Activated T-cell treated with anti-CD3 and anti-CD28 coated beads, Interleukin-2, amount 50 U/mL, for 24 hours (primary cell): ENCODE measurements around the gene GOSR2.
"Not testable (repeated sequence)": the region's sequence is repeated elsewhere in the genome, so short reads cannot be mapped to it uniquely, and the experiment has no call there.

ENCODE experiments used
- DNase-seq: peaks from one replicate; pipeline ENCODE4 v3.0.0-alpha.2; 2020
- H3K27ac Mint-ChIP-seq: 2 replicates; pipeline ENCODE4 v1.8.0; 2020; ENCODE audit warnings: mild to moderate bottlenecking, mixed read lengths
- H3K27me3 Mint-ChIP-seq: 2 replicates; pipeline ENCODE4 v1.8.0; 2020; ENCODE audit warnings: mixed read lengths
- H3K36me3 Mint-ChIP-seq: 2 replicates; pipeline ENCODE4 v1.8.0; 2020; ENCODE audit warnings: low read depth, mixed read lengths
- H3K4me1 Mint-ChIP-seq: 2 replicates; pipeline ENCODE4 v1.8.0; 2020; ENCODE audit warnings: low read depth, mixed read lengths
- H3K4me3 Mint-ChIP-seq: 2 replicates; pipeline ENCODE4 v1.8.0; 2020; ENCODE audit warnings: mild to moderate bottlenecking, moderate library complexity, mixed read lengths
- H3K9me3 Mint-ChIP-seq: 2 replicates; pipeline ENCODE4 v1.8.0; 2020; ENCODE audit warnings: mixed read lengths

The GOSR2 gene

DNA sequence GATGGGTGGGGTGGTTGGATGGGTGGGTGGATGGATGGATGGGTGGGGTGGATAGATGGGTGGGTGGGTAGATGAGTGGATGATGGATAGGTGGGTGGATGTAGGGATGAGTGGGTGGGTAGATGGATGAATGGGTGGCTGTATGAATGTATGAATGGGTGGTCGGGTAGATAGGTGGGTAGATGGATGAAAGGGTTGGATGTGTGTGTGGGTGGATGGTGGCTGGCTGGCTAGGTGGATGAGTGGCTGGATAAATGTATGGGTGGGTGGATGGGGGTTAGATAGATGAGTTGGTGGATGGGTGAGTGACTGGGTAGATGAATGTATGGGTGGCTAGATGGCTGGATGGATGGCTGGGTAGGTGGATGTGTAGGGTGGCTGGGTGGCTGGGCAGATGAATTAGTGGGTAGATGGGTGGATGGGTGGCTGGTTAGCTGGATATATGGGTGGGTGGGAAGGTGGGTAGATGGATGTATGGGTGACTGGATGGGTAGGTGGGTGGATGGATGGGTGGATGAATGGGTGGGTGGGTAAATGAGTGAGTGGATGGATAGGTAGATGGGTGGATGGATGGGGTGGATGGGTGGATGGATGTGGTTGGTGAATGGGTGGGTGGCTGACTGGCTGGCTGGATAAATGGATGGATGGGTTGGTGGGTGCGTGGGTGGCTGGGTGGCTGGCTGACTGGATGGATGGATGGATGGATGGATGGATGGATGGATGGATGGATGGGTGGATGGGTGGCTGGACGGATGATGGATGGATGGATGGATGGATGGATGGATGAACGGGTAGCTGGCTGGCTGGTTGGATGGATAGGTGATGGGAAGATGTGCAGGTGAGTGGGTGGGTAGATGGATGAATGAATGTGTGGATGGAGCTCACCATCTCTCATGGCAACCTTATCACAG, 18.9 kb upstream of the GOSR2 start:
- Mint-ChIP-seq H3K27me3 (peaks cover 2% of the 10 kb centered on the region), H3K4me1 (peaks cover 4% of the 10 kb centered on the region), H3K4me3 (no peak overlapping the region)

GRCh38 chr17:46908068-46908737, 14.8 kb upstream of the GOSR2 start:
- Mint-ChIP-seq H3K4me1 (peaks cover 4% of the 10 kb centered on the region), H3K9me3 (no peaks in the 10 kb centered on the region), H3K27me3 (peaks cover 6% of the 10 kb centered on the region), H3K36me3 (no peaks in the 10 kb centered on the region), H3K4me3 (no peak overlapping the region), H3K27ac (no peak overlapping the region)
- no peak for DNase-seq

More for the DNA sequence above, 18.9 kb upstream of the GOSR2 start:
- no peak overlapping the region for H3K27ac Mint-ChIP-seq
- no peaks in the 10 kb centered on the region for H3K36me3 Mint-ChIP-seq
- no peaks in the 10 kb centered on the region for H3K9me3 Mint-ChIP-seq
- no peak for DNase-seq

- peaks cover 4% of the 10 kb centered on the region for H3K4me1 Mint-ChIP-seq
- no peak for DNase-seq
- H3K36me3 Mint-ChIP-seq, result no peaks in the 10 kb centered on the region
- H3K4me3 Mint-ChIP-seq, result no peak overlapping the region
- no peak overlapping the region for H3K27ac Mint-ChIP-seq
- no peaks in the 10 kb centered on the region for H3K9me3 Mint-ChIP-seq
- peaks cover 6% of the 10 kb centered on the region for H3K27me3 Mint-ChIP-seq
These were observed 12.6 kb upstream of the GOSR2 start for GRCh38 chr17:46910179-46910927.

GRCh38 chr17:46911311-46911710, 11.6 kb upstream of the GOSR2 start:
- H3K9me3 Mint-ChIP-seq, result no peaks in the 10 kb centered on the region

GRCh38 chr17:46915596-46915995, 7.4 kb upstream of the GOSR2 start:
- H3K4me1 Mint-ChIP-seq, result no peaks in the 10 kb centered on the region
- no peaks in the 10 kb centered on the region for H3K9me3 Mint-ChIP-seq
- H3K27me3 Mint-ChIP-seq, result no peaks in the 10 kb centered on the region
- no peak overlapping the region for H3K4me3 Mint-ChIP-seq
- peaks cover 3% of the 10 kb centered on the region for H3K36me3 Mint-ChIP-seq
- DNase-seq, result no peak
- no peak overlapping the region for H3K27ac Mint-ChIP-seq

More at GRCh38 chr17:46911311-46911710, 11.6 kb upstream of the GOSR2 start:
- Mint-ChIP-seq H3K27ac (no peak overlapping the region), H3K4me3 (no peak overlapping the region), H3K36me3 (peaks cover 3% of the 10 kb centered on the region), H3K4me1 (no peaks in the 10 kb centered on the region), H3K27me3 (peaks cover 4% of the 10 kb centered on the region)
- DNase-seq, result no peak

DNA sequence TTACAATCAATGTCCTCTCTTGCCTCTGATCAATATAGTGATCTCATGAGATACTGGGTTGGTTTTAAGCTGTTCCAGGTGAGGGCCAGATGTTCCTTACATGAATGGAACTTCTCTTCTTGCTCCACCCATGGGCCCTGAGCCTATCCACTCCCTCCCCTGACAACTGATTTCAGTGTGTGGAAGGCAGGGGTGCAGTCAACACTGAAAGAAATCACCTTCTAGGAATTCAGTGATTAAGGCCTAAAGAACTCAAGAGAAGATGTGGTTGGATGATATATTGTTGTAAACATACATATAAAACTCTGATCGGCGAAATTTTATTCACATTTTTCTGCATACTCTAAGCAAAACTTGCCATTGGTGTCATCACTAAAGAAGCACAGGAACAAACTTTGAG, 6.7 kb upstream of the GOSR2 start:
- no peak overlapping the region for H3K27ac Mint-ChIP-seq
- no peak overlapping the region for H3K4me3 Mint-ChIP-seq
- no peaks in the 10 kb centered on the region for H3K4me1 Mint-ChIP-seq
- DNase-seq, result no peak
- no peaks in the 10 kb centered on the region for H3K27me3 Mint-ChIP-seq
- H3K9me3 Mint-ChIP-seq, result no peaks in the 10 kb centered on the region
- H3K36me3 Mint-ChIP-seq, result peaks cover 3% of the 10 kb centered on the region

- no peaks in the 10 kb centered on the region for H3K9me3 Mint-ChIP-seq
These were observed 6.3 kb upstream of the GOSR2 start for GRCh38 chr17:46916623-46917022.

DNA sequence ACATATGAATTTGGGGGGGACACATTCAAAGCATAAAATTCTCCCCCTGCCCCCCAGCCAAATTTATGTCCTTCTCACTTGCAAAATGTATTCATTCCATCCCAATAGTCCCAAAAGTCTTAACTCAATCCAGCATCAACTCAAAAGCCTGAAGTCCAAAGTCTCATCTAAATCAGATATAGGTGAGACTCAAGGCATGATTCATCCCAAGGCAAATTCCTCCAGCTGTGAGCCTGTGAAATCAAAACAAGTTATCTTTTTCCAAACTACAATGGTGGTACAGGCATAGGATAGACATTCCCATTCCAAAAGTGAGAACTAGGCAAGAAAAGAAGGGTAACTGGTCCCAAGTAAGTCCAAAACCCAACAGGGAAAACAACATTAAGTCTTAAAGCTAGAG, 5.9 kb upstream of the GOSR2 start:
- no peak for DNase-seq
- Mint-ChIP-seq H3K27ac (no peak overlapping the region), H3K4me3 (no peak overlapping the region), H3K4me1 (peaks cover 3% of the 10 kb centered on the region), H3K27me3 (no peaks in the 10 kb centered on the region), H3K9me3 (no peaks in the 10 kb centered on the region), H3K36me3 (peaks cover 3% of the 10 kb centered on the region)

More at GRCh38 chr17:46916623-46917022, 6.3 kb upstream of the GOSR2 start:
- H3K27me3 Mint-ChIP-seq, result no peaks in the 10 kb centered on the region
- peaks cover 3% of the 10 kb centered on the region for H3K36me3 Mint-ChIP-seq
- no peak overlapping the region for H3K4me3 Mint-ChIP-seq
- H3K4me1 Mint-ChIP-seq, result no peaks in the 10 kb centered on the region
- DNase-seq, result no peak
- no peak overlapping the region for H3K27ac Mint-ChIP-seq

GRCh38 chr17:46917516-46917915, 5.4 kb upstream of the GOSR2 start:
- DNase-seq, result no peak
- Mint-ChIP-seq H3K4me3 (no peak overlapping the region), H3K36me3 (peaks cover 3% of the 10 kb centered on the region), H3K27ac (no peak overlapping the region), H3K9me3 (no peaks in the 10 kb centered on the region), H3K27me3 (no peaks in the 10 kb centered on the region), H3K4me1 (peaks cover 5% of the 10 kb centered on the region)

DNA sequence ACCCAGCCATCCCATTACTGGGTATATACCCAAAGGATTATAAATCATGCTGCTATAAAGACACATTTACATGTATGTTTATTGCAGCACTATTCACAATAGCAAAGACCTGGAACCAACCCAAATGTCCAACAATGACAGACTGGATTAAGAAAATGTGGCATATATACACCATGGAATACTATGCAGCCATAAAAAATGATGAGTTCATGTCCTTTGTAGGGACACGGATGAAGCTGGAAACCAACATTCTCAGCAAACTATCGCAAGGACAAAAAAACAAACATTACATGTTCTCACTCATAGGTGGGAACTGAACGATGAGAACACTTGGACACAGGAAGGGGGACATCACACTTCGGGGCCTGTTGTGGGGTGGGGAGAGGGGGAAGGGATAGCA, 998 bp upstream of the GOSR2 start:
- Mint-ChIP-seq H3K4me3 (peak overlapping the region; percentile 85), H3K27ac (peak overlapping the region; percentile 83), H3K36me3 (peaks cover 38% of the 10 kb centered on the region), H3K4me1 (peaks cover 39% of the 10 kb centered on the region)
- not testable (repeated sequence) for H3K27me3 Mint-ChIP-seq, DNase-seq, H3K9me3 Mint-ChIP-seq

DNA sequence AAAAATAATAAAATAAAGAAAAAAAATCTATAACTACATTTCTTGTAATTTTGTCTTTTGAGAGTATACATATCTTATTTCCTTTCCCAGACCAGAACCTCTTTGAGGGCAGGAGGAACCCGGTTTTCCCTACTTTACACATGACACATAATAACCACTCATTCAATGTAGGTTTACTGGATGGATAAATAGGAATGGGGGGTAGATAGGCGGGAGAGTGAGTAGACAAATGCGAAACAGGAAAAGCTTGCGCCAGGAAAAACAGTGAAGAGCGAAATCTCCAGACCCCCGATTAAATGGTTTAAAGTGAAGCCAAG, 515 bp upstream of the GOSR2 start:
- H3K36me3 Mint-ChIP-seq, result peaks cover 42% of the 10 kb centered on the region
- H3K4me1 Mint-ChIP-seq, result peaks cover 44% of the 10 kb centered on the region
- DNase-seq, result no peak
- peak overlapping the region; percentile 100 for H3K27ac Mint-ChIP-seq
- H3K27me3 Mint-ChIP-seq, result no peaks in the 10 kb centered on the region
- H3K4me3 Mint-ChIP-seq, result peak overlapping the region; percentile 85
- no peaks in the 10 kb centered on the region for H3K9me3 Mint-ChIP-seq

GRCh38 chr17:46925185-46925868, 2.4 kb downstream of the GOSR2 start:
- DNase-seq, result no peak
- Mint-ChIP-seq H3K4me3 (peak overlapping the region; percentile 85), H3K36me3 (peaks cover 63% of the 10 kb centered on the region), H3K27me3 (no peaks in the 10 kb centered on the region), H3K4me1 (peaks cover 60% of the 10 kb centered on the region), H3K27ac (peak overlapping the region; percentile 85), H3K9me3 (no peaks in the 10 kb centered on the region)

GRCh38 chr17:46928467-46929261, 5.7 kb downstream of the GOSR2 start:
- H3K27ac Mint-ChIP-seq, result no peak overlapping the region
- peaks cover 83% of the 10 kb centered on the region for H3K36me3 Mint-ChIP-seq
- no peak for DNase-seq
- peaks cover 53% of the 10 kb centered on the region for H3K4me1 Mint-ChIP-seq
- H3K27me3 Mint-ChIP-seq, result no peaks in the 10 kb centered on the region
- H3K9me3 Mint-ChIP-seq, result no peaks in the 10 kb centered on the region
- H3K4me3 Mint-ChIP-seq, result no peak overlapping the region
